ENCODE data around the gene USP9X.

The USP9X gene

GRCh38 chrX:41153448-41153847 lies 68.2 kb downstream of the USP9X start:
- no peak for DNase-seq
- no peak for TF ChIP-seq CTCF (IDR thresholded peaks at IDR 0.05)
- H3K36me3 ChIP-seq: peaks cover 0 to 59% (median 48%) of the 10 kb centered on the region in 3 donors
- H3K4me1 ChIP-seq: no peaks in the 10 kb centered on the region
- no peaks in the 10 kb centered on the region for H3K9me3 ChIP-seq
- H3K27ac ChIP-seq: no peak overlapping the region
- intact Hi-C loops (cut with DNase I; ENCODE audit: low total_unique reads): no loop called here
- no peaks in the 10 kb centered on the region for H3K27me3 ChIP-seq
- H3K4me3 ChIP-seq: no peak overlapping the region

DNA sequence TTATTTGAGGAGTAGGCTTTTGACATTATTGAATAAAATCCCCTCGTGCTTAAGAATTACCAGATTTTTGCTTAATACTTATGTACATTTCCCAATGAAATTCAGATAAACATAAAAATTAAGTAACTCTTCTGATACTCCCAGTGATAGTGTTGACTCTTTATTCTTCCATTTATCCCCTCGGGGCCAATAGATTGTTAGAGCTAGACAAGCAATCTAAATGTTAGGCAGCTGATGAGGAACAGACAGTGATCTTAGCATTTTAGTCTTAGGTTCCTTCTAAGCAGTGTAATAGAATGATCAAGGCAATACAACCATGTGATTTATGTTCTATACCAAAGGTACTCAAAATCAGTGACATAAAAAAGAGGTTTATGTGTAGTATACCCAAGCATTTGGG lies 68.7 kb downstream of the USP9X start:
- Histone ChIP-seq H3K4me1 (no peaks in the 10 kb centered on the region), H3K27me3 (no peaks in the 10 kb centered on the region), H3K27ac (no peak overlapping the region), H3K36me3 (peaks cover 0 to 59% (median 48%) of the 10 kb centered on the region in 3 donors), H3K9me3 (no peaks in the 10 kb centered on the region), H3K4me3 (no peak overlapping the region)
- no peak for TF ChIP-seq CTCF (IDR thresholded peaks at IDR 0.05)
- intact Hi-C loops (cut with DNase I; ENCODE audit: low total_unique reads): no loop called here
- no peak for DNase-seq

- Histone ChIP-seq H3K27me3 (no peaks in the 10 kb centered on the region), H3K36me3 (peaks cover 6 to 45% (median 9%) of the 10 kb centered on the region in 3 donors), H3K4me1 (no peaks in the 10 kb centered on the region), H3K9me3 (no peaks in the 10 kb centered on the region), H3K27ac (no peak overlapping the region), H3K4me3 (no peak overlapping the region)
- intact Hi-C loops (cut with DNase I; ENCODE audit: low total_unique reads): no loop called here
- no peak for TF ChIP-seq CTCF (IDR thresholded peaks at IDR 0.05)
- DNase-seq: no peak
Measured at GRCh38 chrX:41164449-41164848, 79.2 kb downstream of the USP9X start.

DNA sequence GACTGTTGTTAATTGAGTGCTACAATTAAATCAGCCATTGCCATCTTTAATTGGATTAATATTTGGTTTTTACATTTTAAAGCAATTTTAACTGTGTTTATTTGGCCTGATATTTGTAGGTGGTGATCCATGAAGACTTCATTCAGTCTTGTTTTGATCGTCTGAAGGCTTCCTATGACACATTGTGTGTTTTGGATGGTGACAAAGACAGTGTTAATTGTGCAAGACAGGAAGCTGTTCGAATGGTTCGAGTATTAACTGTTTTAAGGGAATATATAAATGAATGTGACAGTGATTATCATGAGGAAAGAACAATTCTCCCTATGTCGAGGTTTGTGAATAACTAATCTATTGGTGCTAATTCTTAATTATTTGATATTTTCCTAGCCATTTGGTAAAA lies 82.6 kb downstream of the USP9X start:
- no peaks in the 10 kb centered on the region for H3K4me1 ChIP-seq

GRCh38 chrX:41176263-41176662 lies 91.0 kb downstream of the USP9X start:
- H3K4me1 ChIP-seq: no peaks in the 10 kb centered on the region
- no peak for DNase-seq
- no peaks in the 10 kb centered on the region for H3K9me3 ChIP-seq
- H3K27me3 ChIP-seq: no peaks in the 10 kb centered on the region
- H3K4me3 ChIP-seq: no peak overlapping the region
- peaks cover 5 to 36% (median 18%) of the 10 kb centered on the region in 3 donors for H3K36me3 ChIP-seq
- no peak overlapping the region for H3K27ac ChIP-seq
- intact Hi-C loops (cut with DNase I; ENCODE audit: low total_unique reads): no loop called here
- no peak for TF ChIP-seq CTCF (IDR thresholded peaks at IDR 0.05)

More for the DNA sequence above, 82.6 kb downstream of the USP9X start:
- no peaks in the 10 kb centered on the region for H3K9me3 ChIP-seq
- no peak for DNase-seq
- peaks cover 11 to 65% (median 41%) of the 10 kb centered on the region in 3 donors for H3K36me3 ChIP-seq
- H3K27me3 ChIP-seq: no peaks in the 10 kb centered on the region
- no peak overlapping the region for H3K27ac ChIP-seq
- no peak for TF ChIP-seq CTCF (IDR thresholded peaks at IDR 0.05)
- intact Hi-C loops (cut with DNase I; ENCODE audit: low total_unique reads): no loop called here
- H3K4me3 ChIP-seq: no peak overlapping the region

GRCh38 chrX:41177297-41177696 lies 92.1 kb downstream of the USP9X start:
- intact Hi-C loops (cut with DNase I; ENCODE audit: low total_unique reads): no loop called here

More at GRCh38 chrX:41177297-41177696, 92.1 kb downstream of the USP9X start:
- H3K27ac ChIP-seq: no peak overlapping the region
- H3K9me3 ChIP-seq: no peaks in the 10 kb centered on the region
- no peaks in the 10 kb centered on the region for H3K4me1 ChIP-seq
- peaks cover 2 to 26% (median 8%) of the 10 kb centered on the region in 3 donors for H3K36me3 ChIP-seq
- TF ChIP-seq CTCF (IDR thresholded peaks at IDR 0.05): no peak
- no peak overlapping the region for H3K4me3 ChIP-seq
- no peak for DNase-seq
- H3K27me3 ChIP-seq: no peaks in the 10 kb centered on the region

Data from tibial artery (tissue), 4 donors.